Esophagus muscularis mucosa (tissue), 4 donors: ENCODE results near the gene MTA3.

Experiments
- CTCF ChIP-seq, 3 experiments: fragments of 200-600 bp in 2 of 3; fragments of 450-650 bp in 1 of 3; sonication (generic) in 2 of 3; IDR thresholded peaks; one replicate each; pipeline ENCODE4 v1.5.1; 2017 to 2019; ENCODE audit warnings: antibody characterized with exemption in 3 of 3, mild to moderate bottlenecking in 2 of 3, moderate library complexity in 1 of 3
- EP300 ChIP-seq: sonication (generic); formaldehyde crosslinking; IDR thresholded peaks from one replicate; pipeline ENCODE4 v1.6.1; 2017; ENCODE audit warnings: antibody characterized with exemption
- POLR2A ChIP-seq: fragments of 450-650 bp; IDR thresholded peaks from one replicate; pipeline ENCODE4 v1.6.1; 2017; ENCODE audit warnings: antibody characterized with exemption, moderate library complexity, mild to moderate bottlenecking, low read depth
- POLR2AphosphoS5 ChIP-seq, 2 donors: sonication (generic); formaldehyde crosslinking; IDR thresholded peaks; one replicate each; pipeline ENCODE4 v1.6.1; 2017; ENCODE audit warnings: antibody characterized with exemption in 2 of 2

DNA sequence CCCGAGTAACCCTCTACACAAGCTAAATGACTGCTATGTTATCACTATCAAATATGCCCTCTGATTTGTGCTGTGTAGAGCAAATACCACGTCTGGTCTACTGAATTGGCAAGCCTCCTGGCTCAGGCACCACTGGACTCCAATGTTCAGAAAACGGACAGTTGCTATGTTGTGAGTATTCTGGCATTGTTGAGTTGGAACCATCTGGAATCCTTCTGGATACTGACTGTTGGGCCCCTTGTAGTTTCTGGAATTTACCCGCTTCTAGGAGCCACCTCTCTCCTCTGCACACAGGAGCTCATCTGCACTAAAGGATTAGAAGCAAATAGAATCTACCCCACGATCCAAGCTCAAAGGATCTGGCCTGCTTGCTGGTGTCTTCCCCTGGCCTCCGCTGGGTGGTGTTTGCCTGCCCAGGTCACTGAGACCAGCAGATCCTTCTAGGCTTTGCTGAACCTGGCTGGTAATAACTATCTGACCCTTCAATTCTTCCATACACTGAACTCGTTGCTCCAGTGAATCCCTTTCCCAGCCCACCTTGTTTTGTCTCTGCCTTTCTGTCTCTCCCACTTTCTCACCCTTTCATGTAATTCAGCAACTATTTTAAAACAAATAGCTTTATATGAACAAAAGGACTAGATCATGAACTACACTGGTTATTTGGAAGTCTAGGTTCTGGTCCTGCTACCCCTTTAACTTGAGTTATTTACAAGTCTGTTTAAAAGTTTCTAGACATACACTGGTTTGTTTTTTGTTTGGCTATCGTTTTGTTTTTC lies 226.0 kb downstream of the MTA3 start:
- TF ChIP-seq CTCF (IDR thresholded peaks at IDR 0.05) (no peak), EP300 (no peak), POLR2A (no peak), POLR2AphosphoS5 (IDR thresholded peaks at IDR 0.05) (no peak)
